Measurements from ENCODE around the gene PTPRZ1.

DNA sequence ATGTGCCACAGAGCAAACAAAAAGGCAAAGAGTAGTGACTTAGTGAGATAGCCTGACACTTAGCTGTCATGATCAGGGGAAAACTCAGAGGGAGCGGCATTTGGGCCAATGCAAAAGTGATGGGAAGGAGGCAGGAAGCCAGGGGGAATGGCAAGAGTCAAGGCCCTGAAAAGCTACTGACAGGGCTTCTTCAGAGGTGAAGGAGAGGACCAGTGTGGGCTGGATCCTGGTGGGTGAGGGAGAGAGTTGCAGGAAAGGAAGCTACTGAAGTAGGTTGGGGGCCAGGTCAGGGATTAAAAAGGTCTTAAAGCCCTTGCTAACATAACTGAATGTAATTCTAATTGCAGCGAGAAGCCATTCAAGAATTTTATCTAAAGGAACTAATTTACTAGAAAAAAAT, 154.1 kb downstream of the PTPRZ1 start:
- TF ChIP-seq, protein P1, sequence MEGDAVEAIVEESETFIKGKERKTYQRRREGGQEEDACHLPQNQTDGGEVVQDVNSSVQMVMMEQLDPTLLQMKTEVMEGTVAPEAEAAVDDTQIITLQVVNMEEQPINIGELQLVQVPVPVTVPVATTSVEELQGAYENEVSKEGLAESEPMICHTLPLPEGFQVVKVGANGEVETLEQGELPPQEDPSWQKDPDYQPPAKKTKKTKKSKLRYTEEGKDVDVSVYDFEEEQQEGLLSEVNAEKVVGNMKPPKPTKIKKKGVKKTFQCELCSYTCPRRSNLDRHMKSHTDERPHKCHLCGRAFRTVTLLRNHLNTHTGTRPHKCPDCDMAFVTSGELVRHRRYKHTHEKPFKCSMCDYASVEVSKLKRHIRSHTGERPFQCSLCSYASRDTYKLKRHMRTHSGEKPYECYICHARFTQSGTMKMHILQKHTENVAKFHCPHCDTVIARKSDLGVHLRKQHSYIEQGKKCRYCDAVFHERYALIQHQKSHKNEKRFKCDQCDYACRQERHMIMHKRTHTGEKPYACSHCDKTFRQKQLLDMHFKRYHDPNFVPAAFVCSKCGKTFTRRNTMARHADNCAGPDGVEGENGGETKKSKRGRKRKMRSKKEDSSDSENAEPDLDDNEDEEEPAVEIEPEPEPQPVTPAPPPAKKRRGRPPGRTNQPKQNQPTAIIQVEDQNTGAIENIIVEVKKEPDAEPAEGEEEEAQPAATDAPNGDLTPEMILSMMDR (IDR thresholded peaks at IDR 0.05; ENCODE audit: insufficient read depth, low read length, poor library complexity, severe bottlenecking): no peak
- no peak for TF ChIP-seq EZH2phosphoT487 (conservative IDR thresholded peaks at IDR 0.05; ENCODE audit: low read length)

Measured in SU-DHL-6 (cell line).